GM21381 (cell line): ENCODE data around the gene C5AR1.
"Not testable (repeated sequence)": the region's sequence is repeated elsewhere in the genome, so short reads cannot be mapped to it uniquely, and the experiment has no call there.

Source experiments
- ATAC-seq: cut with Tn5 transposase; IDR thresholded peaks from one replicate; pipeline ENCODE4 v1.9.1; 2021; ENCODE audit warnings: mild to moderate bottlenecking, moderate library complexity; ENCODE audit not compliant: unreplicated experiment

The C5AR1 gene

DNA sequence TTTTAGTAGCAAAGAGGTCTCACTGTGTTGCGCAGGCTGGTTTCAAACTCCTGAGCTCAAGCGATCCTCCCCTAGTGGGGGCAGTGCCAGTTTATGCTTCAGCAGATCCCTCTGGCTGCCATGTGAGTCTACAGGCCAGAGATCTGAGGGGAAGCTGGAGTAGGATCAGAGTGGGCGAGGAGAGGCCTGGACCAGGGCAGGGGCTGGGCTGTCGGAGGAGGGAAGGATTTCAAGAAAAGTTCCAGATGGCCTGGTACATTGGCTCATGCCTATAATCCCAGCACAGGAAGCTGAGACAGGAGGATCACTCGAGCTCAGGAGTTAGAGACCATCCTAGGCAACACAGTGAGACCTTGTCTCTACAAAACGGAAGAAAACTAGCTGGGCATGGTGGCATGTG lies 49.3 kb downstream of the C5AR1 start:
- no peak for ATAC-seq

GRCh38 chr19:47362321-47362720 lies 52.7 kb downstream of the C5AR1 start:
- ATAC-seq = no peak

DNA sequence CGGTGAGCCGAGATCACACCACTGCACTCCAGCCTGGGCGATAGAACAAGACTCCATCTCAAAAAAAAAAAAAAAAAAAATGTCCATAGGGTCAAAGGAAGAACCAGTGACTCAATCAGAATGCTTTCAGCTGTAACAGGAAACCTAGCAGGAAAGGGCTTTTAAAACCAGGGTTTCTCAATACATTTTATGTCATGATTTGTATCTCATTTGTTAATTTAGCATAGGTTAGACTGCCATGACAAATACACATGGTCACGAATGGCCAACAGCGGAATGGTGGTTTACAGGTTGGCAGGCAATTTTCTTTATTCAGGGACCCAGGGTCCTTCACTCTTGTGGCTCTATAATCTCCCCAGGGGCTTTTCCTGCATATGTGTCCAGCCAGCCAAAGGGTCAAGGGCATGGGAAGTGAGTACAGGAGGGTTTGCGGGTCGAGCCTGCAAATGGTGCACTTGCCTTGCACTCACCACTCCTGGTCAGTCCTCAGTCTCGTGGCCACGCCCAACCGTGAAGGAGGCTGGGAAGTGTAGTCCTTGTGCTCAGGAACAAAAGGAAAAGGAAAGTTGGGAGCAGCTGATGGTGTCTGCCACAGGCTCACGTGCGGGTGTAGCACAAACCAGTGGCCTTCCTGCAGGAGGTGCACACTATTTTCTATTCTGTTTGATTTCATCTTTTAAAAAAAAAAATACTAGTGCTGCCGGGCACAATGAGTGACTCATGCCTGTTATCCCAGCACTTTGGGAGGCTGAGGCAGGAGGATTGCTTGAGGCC lies 54.3 kb downstream of the C5AR1 start:
- ATAC-seq = no peak

DNA sequence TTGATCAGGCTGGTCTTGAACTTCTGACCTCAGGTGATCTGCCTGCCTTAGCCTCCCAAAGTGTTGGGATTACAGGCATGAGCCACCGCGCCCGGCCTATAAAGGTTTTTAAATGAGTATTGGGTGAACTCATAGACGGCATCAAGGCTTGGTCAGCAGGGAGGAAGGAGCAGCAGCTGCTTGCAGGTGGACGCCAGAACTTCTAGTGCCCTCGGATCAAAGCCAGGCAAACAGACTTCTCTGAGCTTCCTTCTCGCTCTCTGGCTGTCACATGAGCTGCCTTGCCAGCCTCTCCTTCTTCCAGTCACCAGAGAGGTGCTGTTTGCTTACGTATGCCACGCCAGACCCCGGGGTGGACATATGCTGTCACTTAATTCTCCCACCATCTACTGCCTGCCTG lies 55.8 kb downstream of the C5AR1 start:
- ATAC-seq = not testable (repeated sequence)

DNA sequence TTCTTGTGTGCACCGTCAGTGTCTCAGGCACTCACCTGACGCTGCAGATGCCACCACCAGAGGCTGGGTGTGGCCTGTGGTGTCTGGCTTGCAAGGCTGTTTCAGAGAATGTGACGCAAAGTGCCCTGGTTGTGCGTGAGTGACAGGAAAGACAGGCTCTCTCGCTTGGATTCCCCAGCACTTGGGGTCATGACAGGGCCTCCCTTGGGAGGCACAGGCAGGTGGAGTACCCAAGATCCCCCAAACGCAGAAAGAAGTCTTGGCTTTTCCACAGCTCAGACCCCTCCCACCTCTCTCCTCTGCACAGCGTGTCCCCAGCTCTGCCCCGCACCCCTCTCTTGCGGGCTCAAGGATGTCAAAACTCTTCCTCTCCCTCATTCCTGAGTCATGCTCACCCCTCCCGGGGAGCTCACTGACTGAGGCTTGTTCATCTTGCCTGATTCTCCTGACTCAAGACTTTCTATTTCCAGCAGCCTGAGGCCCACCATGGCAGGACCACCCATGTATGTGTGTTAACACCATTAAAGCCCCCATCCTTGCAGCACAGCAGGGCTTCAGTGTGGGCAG lies 60.5 kb downstream of the C5AR1 start:
- no peak for ATAC-seq

DNA sequence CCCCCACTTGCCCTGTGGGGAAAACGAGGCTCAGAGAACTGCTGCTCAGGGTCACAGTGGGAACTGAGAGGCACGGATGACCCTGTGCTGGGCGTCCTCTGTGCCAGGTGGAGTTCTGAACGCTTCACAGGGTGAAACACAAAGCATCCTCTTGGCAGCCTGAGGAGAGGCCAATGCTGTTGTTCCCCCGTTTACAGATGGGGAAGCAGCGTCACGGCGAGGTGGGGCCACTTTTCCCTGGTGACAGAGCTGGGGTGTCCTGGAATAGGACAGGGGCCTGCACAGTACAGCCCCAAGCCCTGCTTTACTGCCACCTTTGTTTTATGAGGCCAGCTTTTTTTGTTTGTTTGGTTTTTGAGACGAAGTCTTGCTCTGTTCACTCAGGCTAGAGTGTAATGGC lies 61.6 kb downstream of the C5AR1 start:
- no peak for ATAC-seq
